Measurements from ENCODE around the gene RFX4.
"Not testable (repeated sequence)": the region's sequence is repeated elsewhere in the genome, so short reads cannot be mapped to it uniquely, and the experiment has no call there.

RFX4 gene

DNA sequence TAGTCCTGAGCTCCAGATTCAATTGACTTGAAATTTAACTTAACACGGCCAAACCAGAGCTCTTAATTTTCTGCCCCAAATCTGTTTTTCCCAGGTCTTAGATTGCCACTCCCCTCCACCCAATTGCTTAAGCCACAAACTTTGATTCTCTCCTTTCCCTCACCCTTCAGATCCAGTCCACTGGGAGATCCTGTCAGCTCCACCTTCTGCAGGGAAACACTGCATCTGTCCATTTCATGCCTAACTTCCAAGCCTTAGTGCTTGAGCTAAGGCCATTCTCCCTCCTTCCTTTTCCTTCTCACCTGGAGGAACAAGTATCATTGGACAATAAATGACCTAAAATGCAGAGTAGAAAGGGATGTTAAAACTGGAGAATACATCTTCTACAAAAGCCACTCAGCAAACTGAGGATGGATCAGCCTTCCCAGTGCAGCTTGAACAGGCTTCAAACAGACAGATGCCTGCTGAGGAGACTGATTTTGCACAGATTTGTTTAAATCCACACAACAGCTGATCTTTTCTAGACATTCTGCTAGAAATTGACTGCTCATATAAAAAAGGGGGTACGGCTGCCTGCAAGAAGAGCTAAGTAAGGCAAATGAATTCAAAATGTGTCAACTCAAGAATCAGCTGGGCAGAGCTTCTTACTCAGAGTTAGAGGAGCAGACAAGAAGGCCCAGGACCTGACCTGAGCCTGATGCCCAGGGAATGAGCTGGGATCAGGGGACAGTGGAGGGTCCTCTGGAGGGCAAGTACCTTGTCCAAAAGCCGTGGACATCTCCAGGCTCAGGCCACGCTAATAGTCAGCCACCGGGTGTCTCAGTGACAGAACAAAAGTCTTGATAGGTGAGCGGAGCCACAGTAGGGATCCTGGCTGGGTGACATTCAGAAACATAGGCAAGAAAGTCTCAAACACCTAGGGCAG, 110.4 kb downstream of the RFX4 start:
- DNase-seq = no peak

GRCh38 chr12:106696071-106696470, 113.3 kb downstream of the RFX4 start:
- no peak for DNase-seq

DNA sequence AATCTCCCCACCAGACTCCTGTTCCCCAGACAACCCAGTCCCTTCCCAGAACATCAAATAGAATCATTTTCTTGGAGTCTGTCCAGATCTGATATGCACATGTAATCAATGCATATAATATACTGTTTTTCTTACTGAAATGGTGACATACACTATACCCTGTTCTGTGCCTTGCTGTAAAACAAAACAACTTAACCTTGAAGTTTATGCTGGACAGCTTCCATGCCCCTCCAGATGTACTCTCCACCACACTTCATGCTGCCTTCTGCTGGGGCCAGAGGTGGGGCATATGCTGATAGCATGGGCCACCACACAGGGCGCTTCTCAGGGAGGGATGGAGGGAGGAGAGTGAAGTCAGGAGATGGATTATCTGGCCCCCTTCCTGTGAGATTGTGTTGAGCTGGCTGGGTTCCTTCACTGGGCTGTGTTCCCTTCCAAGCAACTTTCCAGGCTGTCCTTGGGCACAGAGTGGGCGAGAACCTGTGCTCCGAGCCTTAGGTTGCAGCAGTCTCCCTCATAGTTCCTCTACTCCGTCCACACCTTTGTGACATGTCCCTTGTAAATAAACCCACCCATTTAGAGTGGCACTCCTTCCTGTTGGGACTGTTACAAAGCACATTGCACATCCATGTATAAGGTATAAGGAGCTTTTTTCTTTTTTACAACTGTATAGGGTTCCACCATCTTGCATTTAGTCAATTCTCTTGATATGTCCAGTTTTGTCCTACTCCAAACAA, 114.0 kb downstream of the RFX4 start:
- no peak for DNase-seq

DNA sequence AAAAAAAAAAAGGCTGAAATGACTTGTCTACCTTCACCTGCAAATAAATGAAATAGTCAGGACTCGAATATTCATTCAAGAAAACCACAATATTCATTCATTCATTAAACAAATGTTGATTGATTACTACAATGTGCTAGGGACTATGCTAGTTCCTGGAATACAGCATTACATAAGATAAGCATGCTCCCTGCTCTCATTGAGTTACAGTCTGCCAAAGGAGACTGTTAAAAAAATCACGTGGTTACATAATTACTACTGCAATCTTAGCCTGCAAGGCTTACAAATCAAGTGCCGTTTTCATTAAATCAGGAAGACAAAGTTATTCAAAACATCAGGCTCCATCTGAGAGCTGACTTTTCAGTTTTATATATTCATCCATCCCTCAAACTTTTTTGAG, 121.3 kb downstream of the RFX4 start:
- no peak for DNase-seq

- DNase-seq = no peak
Observed at GRCh38 chr12:106705971-106706370, 123.2 kb downstream of the RFX4 start.

DNA sequence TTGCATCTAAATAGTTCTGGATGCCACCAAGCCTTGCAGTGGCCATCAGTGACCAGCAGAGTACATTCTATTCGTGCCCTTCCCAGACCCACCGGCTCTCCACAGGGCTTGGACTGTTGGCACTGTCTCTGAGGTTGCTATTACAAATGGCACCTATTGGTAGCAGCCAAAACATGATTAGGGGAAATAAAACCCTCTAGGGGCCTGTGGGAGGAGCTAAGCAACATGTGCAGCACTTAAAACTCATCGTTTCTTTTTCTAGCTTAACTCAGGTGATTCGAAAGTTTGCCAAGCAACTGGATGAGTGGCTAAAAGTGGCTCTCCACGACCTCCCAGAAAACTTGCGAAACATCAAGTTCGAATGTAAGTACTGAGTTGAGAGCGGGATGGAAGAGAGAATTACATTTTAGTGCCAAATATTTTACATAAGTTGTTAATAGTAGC, 126.3 kb downstream of the RFX4 start:
- DNase-seq = no peak

DNA sequence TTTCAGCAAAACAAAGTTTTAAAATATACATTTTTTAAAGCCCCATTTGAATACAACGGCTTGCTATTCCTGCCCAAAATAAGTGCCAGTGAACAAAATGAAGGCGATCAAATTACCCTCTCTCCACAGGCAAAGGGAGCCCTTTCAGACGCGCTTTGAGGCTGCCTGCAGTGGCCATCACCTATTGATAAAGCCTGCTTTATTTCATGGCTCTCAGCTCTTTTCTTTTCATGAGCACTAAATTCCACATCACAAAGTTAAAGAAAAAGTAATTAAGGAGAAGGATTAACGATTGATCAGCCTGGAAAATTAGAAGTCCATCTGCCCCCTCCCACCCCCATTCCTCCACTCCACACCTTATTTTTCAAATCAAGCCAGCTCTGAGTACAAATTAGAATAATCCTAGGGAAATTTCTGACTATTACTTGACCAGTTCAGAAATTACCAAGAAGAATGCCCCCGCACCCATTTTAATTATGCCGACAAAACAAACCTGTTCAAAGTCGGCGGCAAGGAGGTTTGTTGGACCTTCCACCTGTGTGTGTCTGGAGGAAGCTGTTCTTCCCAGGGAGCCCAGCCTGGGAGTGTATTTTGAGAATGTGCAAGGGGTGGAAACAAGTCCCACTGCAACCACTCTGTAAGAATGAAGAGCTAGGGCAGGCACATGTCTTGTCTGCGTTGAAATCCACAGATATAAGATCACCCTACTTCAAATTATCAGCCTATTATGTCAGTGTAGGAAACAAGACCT, 127.5 kb downstream of the RFX4 start:
- no peak for DNase-seq

DNA sequence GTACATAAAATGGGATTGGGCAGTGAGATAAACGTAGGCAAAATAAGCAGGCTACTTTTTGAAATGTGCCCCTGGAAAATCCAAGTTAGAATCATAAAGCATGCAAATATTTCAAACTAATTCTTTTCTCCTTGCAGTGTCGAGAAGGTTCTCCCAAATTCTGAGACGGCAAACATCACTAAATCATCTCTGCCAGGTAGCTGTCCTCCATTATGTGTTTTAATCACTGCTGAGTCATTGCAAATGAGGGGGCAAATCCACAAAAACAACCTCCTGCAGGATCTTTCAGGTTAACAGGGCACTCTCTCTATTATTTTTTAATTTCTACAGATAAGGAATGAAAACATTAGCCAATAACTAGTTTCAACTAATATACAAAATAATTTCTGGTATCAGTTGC, 128.5 kb downstream of the RFX4 start:
- no peak for DNase-seq

- no peak for DNase-seq
Observed at GRCh38 chr12:106712768-106713167, 130.0 kb downstream of the RFX4 start.

GRCh38 chr12:106714926-106715325, 132.1 kb downstream of the RFX4 start:
- DNase-seq = no peak

- DNase-seq = no peak
Observed at GRCh38 chr12:106715582-106715981, 132.8 kb downstream of the RFX4 start.

DNA sequence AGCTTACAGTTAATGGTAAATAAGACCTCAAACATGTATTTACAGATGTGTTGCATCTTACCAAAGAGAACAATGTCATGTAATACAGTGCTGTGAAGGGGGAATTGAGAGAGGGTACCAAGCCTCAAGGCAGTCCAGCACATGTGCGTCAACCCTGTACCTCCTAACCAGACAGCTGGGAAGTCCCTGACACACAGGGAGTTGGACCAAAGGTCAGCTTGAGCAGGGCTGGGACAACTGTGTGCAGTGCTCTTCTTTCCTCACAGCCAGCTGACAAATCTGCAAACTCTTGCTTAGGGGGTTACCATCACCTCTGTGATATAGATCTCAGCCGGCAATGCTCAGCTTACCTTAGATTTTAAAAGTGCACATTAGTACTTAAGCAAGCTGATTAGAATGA, 134.9 kb downstream of the RFX4 start:
- DNase-seq = no peak

DNA sequence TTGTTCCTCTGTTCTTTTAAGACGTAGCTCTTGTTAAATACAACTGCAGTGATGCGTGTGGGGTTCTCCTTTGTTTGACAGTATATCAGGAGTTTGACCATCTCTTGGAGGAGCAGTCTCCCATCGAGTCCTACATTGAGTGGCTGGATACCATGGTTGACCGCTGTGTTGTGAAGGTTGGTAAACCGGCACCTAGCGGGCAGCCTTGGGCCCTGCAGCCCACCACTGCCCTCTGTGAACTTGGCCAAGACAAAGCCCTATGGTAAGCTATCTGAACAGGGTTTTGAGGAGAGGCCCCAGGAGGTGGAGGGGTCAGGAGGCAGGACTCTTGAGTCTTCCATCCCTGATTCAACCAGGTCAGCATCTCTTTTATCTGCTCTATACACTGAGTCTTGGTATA, 137.1 kb downstream of the RFX4 start:
- no peak for DNase-seq

DNA sequence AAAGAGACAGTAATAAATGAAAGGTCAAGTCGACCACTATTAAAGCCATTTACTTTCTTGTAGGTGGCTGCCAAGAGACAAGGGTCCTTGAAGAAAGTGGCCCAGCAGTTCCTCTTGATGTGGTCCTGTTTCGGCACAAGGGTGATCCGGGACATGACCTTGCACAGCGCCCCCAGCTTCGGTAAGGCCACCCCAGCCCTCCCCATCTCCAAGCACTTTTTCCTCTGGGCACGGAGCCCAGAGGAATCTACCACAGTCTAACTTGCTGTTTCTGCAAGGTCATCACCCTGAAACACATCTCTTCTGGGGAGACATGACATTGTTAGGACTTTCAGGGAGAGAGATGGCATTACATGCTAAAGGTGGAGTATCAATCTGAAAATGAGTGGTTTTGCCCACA, 137.9 kb downstream of the RFX4 start:
- DNase-seq = no peak

DNA sequence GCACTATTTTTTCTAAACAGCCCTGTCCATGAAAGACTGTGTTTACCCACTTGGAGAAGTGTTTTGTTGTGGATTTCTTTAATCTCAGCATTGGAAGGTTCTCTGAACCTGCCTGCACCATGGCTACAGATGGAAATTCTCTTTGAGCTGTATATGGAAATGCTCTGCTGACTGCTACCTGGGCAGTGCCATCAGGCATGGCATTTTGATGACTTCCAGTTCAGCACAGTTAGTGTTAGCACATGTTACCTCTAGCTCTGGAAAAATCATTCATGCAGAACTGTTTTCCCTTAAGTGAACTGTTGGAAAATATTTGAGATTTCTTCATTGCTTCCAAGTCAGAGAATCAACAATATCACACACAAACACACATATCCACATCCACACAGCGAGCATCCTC, 139.1 kb downstream of the RFX4 start:
- no peak for DNase-seq

- no peak for DNase-seq
Observed at GRCh38 chr12:106722837-106723236, 140.0 kb downstream of the RFX4 start.

- DNase-seq = no peak
Observed at GRCh38 chr12:106723416-106723815, 140.6 kb downstream of the RFX4 start.

DNA sequence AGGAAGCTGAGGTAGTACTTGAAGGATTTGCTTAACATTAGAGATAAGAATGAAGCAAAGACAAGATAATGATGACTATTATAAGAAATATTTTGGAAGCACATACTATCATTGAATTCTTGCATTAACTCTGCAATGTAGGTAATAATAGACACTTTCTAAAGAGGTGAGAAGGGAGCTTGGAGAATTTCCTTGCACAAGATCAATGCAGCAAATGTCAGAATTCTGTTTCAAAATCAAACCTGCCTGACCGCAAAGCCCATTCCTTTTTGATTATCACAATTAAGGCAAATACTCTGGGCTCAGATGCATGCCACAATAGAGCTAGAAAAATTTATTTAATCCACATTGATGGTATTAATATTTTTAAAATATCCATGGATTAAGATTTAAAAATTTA, 141.3 kb downstream of the RFX4 start:
- no peak for DNase-seq

GRCh38 chr12:106724934-106725333, 142.1 kb downstream of the RFX4 start:
- DNase-seq = no peak

GRCh38 chr12:106726603-106727202, 143.9 kb downstream of the RFX4 start:
- DNase-seq = not testable (repeated sequence)

GRCh38 chr12:106729611-106730010, 146.8 kb downstream of the RFX4 start:
- no peak for DNase-seq

- no peak for DNase-seq
Observed at GRCh38 chr12:106732890-106733289, 150.1 kb downstream of the RFX4 start.

DNA sequence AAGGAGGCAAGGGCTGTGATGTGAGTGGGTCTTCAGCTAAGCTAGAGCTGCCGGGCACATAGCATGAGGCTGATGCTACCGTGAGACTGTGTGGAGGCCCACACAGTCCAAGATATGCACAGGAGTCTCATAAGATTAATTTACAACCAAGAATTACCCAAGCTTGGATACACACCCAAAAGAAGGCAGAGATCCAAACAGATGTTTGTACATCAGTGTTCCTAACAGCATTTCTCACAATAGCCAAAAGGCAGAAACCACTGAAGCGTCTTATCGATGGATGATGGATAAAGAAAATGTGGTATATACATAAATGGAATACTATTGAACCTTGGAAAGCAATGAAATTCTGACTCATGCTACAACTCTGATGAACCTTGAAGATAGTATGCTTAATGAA, 150.9 kb downstream of the RFX4 start:
- DNase-seq = no peak
